ENCODE data around the gene PSMD3.
"Not testable (repeated sequence)": the region's sequence is repeated elsewhere in the genome, so short reads cannot be mapped to it uniquely, and the experiment has no call there.

The PSMD3 gene

GRCh38 chr17:39997543-39997942 is 16.9 kb downstream of the PSMD3 start:
- no peak for DNase-seq

DNA sequence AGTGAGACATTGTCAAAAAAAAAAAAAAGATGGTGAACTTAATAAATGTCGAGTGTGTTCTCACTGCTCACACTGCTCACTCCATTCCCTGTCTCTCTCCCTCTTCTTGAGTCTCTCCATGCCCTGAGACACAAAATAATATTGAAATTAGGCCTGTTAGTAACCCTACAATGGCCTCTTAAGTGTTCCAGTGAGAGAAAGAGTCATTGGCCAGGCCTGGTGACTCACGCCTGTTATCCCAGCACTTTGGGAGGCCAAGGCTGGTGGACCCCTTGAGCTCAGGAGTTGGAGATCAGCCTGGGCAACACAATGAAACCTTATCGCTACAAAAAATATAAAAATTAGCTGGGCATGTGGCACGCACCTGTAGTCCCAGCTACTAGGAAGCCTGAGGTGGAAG is 18.5 kb downstream of the PSMD3 start:
- DNase-seq, result no peak

DNA sequence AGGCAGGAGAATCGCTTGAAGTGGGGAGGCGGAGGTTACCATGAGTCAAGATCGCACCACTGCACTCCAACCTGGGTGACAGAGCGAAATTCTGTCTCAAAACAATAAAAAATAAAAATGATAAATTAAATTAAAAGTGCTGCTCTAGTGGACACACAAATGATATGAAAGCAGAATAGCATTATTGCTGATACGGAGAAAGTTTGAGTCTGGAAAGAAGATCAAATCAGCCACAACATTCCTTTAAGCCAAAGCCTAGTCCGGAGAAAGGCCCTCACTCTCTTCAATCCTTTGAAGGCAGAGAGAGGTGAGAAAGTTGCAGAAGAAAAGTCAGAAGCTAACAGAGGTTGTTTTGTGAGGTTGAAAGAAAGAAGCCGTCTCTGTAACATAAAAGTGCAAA is 19.6 kb downstream of the PSMD3 start:
- no peak for DNase-seq

DNA sequence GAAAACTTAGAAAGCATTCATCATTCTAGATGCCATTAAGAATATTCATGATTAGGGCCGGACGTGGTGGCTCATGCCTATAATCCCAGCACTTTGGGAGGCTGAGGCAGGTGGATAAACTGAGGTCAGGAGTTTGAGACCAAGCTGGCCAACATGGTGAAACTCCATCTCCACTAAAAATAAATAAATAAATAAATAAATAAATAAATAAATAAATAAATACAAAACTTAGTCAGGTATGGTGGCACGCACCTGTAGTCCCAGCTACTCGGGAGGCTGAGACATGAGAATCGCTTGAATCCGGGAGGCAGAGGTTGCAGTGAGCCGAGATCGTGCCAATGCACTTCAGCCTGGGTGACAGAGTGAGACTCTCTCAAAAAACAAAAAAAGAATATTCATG is 20.7 kb downstream of the PSMD3 start:
- DNase-seq, result not testable (repeated sequence)

DNA sequence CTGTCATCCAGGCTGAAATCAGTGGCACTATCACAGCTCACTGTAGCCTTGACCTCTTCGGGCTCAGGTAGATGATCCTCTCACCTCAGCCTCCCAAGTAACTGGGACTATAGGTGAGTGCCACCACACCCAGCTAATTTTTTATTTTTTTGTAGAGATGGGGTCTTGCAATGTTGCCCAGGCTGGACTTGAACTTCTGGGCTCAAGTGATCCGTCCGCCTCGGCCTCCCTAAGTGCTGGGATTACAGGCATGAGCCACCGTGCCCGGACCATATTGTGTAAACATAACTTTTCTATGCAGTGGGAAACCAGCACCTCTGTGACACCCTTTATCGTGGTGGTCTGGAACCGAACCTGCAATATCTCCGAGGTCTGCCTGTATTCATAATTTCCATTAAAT is 23.5 kb downstream of the PSMD3 start:
- DNase-seq, result no peak

DNA sequence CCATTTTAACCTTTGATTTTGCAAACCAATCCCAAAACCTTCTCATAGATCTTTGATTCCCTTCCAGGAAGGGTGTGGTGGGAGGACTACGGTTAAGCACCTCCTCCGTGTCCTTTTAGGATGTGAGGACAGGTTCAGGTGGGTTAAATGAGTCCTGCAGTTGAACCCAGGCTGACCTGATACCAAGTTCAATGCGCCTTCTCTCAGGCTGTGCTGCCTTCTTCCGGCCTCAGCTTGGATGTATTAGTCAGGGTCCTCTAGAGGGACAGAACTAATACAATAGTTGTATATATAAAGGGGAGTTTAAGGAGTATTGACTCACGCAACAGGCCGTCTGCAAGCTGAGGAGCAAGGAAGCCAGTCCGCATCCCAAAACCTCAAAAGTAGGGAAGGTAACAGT is 24.1 kb downstream of the PSMD3 start:
- no peak for DNase-seq

DNA sequence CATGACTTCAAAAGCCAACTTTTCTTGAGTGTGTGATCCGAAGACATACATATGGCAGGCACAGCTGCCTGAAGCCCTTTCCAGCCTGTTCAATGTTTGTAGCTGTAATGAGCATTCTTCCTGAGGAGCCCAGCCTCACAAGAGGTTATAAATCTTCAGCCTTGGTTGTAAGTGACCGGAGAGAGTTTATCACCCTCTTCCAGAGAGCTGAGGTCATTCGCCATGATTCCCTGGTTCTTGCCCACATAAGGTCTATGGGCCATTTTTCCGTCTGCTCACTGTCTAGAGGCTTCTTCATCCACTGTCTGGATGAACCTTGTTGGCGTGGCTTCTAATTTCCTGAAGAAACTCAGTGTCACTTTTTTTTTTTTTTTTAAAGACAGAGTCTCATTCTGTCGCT is 24.9 kb downstream of the PSMD3 start:
- no peak for DNase-seq

DNA sequence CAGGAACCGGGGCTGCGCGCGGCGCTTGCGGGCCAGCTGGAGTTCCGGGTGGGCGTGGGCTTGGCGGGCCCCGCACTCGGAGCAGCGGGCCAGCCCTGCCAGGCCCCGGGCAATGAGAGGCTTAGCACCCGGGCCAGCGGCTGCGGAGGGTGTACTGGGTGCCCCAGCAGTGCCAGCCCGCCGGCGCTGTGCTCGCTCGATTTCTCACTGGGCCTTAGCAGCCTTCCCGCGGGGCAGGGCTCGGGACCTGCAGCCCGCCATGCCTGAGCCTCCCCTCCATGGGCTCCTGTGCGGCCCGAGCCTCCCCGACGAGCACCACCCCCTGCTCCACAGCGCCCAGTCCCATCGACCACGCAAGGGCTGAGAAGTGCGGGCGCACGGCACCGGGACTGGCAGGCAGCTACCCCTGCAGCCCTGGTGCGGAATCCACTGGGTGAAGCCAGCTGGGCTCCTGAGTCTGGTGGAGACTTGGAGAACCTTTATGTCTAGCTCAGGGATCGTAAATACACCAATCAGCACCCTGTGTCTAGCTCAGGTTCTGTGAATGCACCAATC is 30.4 kb downstream of the PSMD3 start:
- not testable (repeated sequence) for DNase-seq

DNA sequence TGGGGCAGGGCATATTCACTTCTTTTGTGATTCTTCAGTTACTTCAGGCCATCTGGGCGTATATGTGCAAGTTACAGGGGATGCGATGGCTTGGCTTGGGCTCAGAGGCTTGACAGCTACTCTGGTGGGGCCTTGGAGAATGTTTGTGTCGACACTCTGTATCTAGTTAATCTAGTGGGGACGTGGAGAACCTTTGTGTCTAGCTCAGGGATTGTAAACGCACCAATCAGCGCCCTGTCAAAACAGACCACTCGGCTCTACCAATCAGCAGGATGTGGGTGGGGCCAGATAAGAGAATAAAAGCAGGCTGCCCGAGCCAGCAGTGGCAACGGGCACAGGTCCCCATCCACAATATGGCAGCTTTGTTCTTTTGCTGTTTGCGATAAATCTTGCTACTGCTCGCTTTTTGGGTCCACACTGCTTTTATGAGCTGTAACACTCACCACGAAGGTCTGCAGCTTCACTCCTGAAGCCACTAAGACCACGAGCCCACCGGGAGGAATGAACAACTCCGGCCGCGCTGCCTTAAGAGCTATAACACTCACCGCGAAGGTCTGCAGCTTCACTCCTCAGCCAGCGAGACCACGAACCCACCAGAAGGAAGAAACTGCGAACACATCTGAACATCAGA is 31.5 kb downstream of the PSMD3 start:
- not testable (repeated sequence) for DNase-seq

DNA sequence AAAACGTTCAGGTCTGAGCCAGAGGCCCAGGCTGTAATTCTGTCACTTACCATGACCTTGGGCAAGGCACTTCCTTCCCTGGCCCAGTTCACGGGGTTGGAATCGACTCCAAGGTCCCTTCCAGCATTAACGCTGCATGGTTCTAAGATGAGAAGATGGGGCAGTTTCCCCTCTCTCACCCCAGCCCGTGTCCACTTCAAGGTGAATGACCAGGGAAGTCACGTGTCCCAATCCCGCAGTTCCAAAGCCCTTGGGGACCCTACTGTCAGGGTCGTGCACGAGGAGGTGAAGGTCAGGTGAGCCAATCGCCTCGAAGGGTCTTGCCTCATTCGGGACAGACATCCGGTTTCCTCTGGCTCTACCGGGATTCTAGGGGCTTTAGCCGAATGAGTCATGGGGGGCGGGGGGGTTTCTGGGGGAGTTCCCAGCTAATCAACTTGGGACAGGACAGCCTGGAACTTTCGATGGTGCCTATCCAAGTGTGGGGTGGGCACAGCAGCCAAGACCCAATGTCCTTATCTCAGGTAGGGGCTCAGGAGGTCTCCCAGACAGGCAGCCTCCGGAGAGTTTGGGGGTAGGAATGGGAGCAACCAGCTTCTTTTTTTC is 33.9 kb downstream of the PSMD3 start:
- DNase-seq, result peak; percentile 22

DNA sequence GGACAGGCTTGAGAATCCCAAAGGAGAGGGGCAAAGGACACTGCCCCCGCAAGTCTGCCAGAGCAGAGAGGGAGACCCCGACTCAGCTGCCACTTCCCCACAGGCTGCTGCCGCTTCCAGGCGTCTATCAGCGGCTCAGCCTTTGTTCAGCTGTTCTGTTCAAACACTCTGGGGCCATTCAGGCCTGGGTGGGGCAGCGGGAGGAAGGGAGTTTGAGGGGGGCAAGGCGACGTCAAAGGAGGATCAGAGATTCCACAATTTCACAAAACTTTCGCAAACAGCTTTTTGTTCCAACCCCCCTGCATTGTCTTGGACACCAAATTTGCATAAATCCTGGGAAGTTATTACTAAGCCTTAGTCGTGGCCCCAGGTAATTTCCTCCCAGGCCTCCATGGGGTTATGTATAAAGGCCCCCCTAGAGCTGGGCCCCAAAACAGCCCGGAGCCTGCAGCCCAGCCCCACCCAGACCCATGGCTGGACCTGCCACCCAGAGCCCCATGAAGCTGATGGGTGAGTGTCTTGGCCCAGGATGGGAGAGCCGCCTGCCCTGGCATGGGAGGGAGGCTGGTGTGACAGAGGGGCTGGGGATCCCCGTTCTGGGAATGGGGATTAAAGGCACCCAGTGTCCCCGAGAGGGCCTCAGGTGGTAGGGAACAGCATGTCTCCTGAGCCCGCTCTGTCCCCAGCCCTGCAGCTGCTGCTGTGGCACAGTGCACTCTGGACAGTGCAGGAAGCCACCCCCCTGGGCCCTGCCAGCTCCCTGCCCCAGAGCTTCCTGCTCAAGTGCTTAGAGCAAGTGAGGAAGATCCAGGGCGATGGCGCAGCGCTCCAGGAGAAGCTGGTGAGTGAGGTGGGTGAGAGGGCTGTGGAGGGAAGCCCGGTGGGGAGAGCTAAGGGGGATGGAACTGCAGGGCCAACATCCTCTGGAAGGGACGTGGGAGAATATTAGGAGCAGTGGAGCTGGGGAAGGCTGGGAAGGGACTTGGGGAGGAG is 34.7 kb downstream of the PSMD3 start, which contains the start of gene CSF3:
Gene CSF3 (plus strand): TSS at position 436 of the 993 bp plus-strand sequence. CDS start 35 bp downstream, at position 471.
- no peak for DNase-seq

DNA sequence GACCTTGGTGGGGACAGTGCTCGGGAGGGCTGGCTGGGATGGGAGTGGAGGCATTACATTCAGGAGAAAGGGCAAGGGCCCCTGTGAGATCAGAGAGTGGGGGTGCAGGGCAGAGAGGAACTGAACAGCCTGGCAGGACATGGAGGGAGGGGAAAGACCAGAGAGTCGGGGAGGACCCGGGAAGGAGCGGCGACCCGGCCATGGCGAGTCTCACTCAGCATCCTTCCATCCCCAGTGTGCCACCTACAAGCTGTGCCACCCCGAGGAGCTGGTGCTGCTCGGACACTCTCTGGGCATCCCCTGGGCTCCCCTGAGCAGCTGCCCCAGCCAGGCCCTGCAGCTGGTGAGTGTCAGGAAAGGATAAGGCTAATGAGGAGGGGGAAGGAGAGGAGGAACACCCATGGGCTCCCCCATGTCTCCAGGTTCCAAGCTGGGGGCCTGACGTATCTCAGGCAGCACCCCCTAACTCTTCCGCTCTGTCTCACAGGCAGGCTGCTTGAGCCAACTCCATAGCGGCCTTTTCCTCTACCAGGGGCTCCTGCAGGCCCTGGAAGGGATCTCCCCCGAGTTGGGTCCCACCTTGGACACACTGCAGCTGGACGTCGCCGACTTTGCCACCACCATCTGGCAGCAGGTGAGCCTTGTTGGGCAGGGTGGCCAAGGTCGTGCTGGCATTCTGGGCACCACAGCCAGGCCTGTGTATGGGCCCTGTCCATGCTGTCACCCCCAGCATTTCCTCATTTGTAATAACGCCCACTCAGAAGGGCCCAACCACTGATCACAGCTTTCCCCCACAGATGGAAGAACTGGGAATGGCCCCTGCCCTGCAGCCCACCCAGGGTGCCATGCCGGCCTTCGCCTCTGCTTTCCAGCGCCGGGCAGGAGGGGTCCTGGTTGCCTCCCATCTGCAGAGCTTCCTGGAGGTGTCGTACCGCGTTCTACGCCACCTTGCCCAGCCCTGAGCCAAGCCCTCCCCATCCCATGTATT is 35.7 kb downstream of the PSMD3 start:
- no peak for DNase-seq

DNA sequence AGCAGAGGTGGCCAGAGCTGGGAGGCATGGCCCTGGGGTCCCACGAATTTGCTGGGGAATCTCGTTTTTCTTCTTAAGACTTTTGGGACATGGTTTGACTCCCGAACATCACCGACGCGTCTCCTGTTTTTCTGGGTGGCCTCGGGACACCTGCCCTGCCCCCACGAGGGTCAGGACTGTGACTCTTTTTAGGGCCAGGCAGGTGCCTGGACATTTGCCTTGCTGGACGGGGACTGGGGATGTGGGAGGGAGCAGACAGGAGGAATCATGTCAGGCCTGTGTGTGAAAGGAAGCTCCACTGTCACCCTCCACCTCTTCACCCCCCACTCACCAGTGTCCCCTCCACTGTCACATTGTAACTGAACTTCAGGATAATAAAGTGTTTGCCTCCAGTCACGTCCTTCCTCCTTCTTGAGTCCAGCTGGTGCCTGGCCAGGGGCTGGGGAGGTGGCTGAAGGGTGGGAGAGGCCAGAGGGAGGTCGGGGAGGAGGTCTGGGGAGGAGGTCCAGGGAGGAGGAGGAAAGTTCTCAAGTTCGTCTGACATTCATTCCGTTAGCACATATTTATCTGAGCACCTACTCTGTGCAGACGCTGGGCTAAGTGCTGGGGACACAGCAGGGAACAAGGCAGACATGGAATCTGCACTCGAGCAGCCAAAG is 36.9 kb downstream of the PSMD3 start:
- DNase-seq, result no peak

GRCh38 chr17:40018211-40019121 is 37.9 kb downstream of the PSMD3 start:
- DNase-seq, result peak; percentile 35

- peak; percentile 63 for DNase-seq
These were observed 38.8 kb downstream of the PSMD3 start for GRCh38 chr17:40019140-40019991.

GRCh38 chr17:40020146-40020545 is 39.5 kb downstream of the PSMD3 start:
- no peak for DNase-seq

DNA sequence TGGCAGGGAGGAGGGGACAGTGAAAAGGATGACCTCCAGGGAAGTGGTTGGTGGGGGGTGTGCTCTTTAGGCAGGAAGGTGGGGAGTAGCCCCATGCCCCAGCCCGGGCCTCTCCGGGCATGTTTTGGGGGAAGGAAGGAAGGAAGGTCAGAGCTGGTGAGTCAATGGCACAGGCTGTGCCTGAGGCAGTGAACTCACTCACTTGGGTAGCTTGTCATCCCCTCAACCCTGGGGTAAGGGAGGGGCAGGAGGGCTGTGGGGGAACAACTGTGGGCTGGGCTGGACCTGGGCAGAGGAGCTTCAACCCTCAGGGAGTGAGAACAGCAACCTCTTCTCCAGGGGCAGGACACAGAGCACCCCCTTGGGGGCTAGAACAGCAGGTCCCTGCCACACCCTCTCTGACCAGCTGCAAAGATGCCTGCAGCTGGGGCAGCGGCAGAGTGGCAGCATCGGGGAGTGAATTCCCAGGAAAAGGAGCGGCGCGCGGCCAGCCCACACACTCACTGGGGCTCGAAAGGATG is 40.9 kb downstream of the PSMD3 start:
- DNase-seq, result peak; percentile 55

GRCh38 chr17:40022497-40022896 is 41.9 kb downstream of the PSMD3 start:
- no peak for DNase-seq
